GM12873 (cell line): ENCODE results near the gene TNP1.

ENCODE experiments used
- TF ChIP-seq, protein P1 (sequence below): IDR thresholded peaks from 2 replicates; pipeline ENCODE4 v1.5.1; 2012; ENCODE audit warnings: low read depth, mild to moderate bottlenecking, moderate library complexity, low read length, control low read depth; ENCODE audit not compliant: insufficient read depth; ENCODE audit errors: missing control alignments

The TNP1 gene

DNA sequence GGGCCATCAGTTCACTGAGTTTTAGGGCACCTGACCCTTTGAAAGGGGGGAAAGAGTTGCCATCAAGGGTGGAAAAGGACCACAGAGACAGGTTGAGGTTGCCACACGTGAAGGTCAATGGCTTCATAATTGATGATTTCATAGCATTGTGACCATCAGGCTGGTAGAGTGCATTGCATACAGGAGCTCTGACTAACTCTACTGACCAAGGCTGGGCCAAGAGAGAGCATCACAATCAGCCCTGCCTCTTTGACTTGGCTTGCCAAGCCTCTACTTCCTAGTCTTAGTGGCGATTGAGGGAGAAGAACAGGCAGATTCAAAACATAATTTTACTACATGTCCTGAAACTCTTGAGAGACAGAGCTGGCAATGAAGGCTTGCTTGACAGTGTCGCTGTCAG is 5.8 kb upstream of the TNP1 start:
- TF ChIP-seq, protein P1, sequence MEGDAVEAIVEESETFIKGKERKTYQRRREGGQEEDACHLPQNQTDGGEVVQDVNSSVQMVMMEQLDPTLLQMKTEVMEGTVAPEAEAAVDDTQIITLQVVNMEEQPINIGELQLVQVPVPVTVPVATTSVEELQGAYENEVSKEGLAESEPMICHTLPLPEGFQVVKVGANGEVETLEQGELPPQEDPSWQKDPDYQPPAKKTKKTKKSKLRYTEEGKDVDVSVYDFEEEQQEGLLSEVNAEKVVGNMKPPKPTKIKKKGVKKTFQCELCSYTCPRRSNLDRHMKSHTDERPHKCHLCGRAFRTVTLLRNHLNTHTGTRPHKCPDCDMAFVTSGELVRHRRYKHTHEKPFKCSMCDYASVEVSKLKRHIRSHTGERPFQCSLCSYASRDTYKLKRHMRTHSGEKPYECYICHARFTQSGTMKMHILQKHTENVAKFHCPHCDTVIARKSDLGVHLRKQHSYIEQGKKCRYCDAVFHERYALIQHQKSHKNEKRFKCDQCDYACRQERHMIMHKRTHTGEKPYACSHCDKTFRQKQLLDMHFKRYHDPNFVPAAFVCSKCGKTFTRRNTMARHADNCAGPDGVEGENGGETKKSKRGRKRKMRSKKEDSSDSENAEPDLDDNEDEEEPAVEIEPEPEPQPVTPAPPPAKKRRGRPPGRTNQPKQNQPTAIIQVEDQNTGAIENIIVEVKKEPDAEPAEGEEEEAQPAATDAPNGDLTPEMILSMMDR = no peak

DNA sequence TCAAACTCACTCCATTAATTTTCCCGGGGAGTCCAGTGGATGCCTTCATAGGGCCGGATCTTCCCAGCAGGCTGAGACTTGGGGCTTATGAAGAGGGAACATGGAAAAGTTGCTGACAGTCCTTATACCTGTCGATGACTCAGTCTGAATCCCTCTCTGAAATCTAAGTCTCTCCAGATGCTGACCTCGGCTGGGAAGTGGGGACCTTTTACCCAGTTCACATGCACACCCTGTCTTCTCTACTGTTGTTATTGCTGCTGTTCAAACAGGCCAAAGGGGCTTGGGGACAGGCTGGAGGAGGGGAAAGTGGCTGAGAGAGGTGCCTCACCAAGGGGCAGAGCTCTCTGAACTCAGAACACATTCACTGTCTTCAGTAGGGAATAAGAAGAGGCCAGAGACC is 4.1 kb upstream of the TNP1 start:
- TF ChIP-seq, protein P1 = no peak

DNA sequence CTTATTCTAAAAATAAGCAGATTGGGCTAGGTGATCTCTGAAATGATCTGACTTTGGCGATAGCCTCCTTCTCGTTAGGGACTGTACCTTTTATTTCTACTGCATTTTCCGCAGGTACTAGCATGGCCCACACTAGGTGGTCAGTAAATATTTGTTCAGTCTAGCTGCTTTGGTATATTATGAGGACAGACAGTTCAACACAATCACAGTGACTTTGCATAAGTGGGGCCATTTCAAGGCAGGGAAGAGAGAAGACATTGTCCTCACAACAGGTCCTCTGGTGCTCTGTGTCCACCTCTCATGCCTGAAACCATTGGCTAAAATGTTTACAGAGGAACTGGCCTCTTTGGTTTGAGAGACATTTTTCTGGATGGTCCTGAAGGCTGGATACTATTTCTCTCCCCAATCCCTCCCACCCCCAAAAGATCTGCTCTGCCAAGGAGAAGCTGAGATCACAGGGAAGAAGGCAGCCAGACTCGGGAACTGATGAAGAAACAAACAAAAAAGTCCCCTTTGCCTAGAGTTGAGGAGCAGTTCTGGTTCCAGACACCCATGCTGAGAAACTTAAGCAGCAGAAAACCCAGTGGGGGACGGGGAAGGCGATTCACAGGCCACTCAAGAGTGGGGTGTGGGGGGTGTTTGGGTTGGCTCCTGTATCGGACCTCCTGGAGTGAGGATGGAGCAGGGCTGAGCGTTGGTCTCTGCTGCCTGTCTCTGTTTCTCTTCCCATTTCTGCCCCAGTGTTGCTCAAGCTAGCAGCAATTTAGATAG is 2.9 kb upstream of the TNP1 start:
- TF ChIP-seq, protein P1 = no peak

DNA sequence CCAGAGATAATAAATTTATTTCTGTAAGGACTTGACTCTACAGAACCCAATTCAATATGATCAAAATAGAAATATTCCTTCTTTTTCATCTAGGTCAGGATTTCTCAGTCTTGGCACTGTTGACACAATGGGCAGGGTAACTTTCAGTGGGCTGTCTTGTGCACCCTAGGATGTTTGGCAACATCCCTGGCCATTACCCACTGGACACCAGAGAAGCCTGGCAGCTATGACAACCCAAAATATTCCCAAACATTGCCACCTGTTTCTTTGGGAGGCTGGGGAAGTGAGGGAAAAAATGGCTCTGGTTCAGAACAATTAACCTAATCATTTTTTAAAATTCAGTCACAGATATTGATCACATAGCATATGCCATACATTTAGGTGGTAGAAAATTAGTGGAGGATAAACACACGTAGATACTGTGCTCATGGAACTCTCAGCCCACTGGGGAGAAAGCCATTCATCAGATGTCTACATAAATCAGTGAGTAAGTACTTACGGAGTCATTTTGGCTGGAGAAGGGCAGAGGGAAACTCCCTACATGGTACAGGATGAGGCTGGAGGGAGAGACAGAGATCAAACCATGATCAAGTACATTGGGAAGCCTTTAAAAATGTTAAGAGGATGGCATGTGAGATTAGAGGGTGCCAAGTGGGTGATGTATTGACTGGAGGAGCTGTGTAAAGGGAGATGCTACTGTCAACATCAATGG is 718 bp upstream of the TNP1 start:
- TF ChIP-seq, protein P1 = no peak

DNA sequence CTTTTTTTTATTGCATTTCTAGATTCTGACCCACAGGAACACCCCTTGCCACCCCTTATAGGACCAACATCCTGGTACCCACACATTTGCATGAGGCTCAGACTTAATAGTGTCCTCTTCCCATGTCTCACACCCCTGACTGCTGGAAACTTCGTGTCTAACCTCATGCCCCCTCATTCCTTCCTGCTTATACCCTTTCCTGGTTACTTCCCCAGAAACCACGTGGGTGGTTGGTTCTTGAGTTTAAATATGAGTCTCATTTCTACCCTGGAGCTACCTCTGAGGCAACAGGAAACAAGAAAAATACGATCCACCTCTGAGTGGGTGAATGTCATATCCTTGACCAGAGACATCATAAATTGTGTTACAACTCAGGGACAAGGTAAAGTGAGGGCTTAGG is 1.6 kb downstream of the TNP1 start:
- TF ChIP-seq, protein P1 = no peak

DNA sequence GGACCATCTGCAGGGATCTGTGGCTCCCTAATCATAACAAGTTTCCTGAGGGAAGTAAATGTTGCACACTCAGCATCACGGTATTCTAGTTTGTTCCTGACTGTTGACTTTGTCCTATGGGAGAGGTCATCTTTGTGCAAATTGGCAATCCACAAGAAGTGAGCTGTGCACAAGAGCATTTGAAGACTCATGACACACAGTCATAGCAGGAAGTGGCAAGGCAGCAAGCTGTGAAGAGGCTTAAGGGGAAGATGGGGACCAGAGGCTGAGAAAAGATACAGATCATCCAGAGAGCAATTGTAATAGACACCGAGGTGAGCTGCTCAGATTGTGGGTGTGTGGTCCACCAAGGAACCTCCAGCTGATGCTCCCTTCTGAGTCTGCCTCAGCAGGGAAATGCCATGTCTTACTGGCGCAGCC is 2.7 kb downstream of the TNP1 start:
- TF ChIP-seq, protein P1 = no peak

DNA sequence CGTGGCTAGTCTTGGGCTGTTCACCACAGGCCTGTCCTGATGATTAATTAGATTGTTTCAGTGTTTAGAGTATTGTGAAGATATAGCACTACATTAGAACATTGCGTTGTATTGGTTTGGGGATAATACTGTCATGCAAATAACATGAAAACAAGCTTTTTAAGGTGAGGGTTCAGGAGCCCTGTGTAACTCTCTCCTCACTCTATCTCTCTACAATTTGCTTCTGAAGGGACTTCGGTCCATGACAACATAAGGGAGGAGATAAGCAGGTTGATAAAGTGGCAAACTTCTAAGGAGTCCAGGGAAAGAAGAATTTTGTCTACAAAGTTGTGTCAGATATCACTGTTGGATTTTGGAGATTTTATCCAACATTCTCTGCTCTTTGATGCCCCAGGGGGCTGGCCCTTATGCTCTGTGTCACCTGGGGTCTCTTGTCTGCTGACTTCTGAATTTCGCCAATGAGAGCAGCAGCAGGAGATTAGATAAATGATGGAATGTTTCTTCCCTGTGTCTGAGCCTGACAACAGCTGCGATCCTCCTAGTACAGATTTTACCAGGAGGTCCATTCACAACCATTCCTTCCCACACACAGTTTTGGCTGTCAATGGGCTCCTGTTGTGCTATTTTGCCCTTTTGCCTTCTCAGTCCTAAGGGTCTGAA is 3.3 kb downstream of the TNP1 start:
- TF ChIP-seq, protein P1 = no peak
